Pancreas (tissue), 10 donors: ENCODE results near the gene ZNF593. TPM values are rescaled to one million over a fixed set of nuclear protein-coding genes. Genes with fewer than 3 reads are reported as not detected.

Experiments
- ATAC-seq, 4 donors: fragments of 200-7000 bp; cut with Tn5 transposase; one replicate each; pipeline versions ENCODE4 v1.8.0 to v1.9.1; 2020; ENCODE audit warnings: mild to moderate bottlenecking in 4 of 4, moderate library complexity in 4 of 4
- DNase-seq, 6 donors: peaks; one replicate each; pipeline ENCODE4 v3.0.0-alpha.2; 2020
- FAIRE-seq: peaks from 2 replicates; lab custom pipeline; 2012; peaks lifted over from hg19 to GRCh38; lab: Jason Lieb, UNC
- H3K27ac ChIP-seq, 4 donors: fragments of 200-600 bp; sonication (generic); 1 replicate in 3 of 4; 2 replicates in 1 of 4; pipeline versions ENCODE4 v1.5.0 to v1.8.0; 2020
- H3K27me3 ChIP-seq, 4 donors: fragments of 200-600 bp; one replicate each; pipeline ENCODE4 v1.8.0; 2021
- H3K36me3 ChIP-seq, 3 donors: fragments of 200-600 bp; sonication (generic) in 1 of 3; one replicate each; pipeline versions ENCODE4 v1.5.0 to v1.8.0; 2020 to 2021
- H3K4me1 ChIP-seq, 3 donors: fragments of 200-600 bp; one replicate each; pipeline ENCODE4 v1.8.0; 2021
- H3K4me3 ChIP-seq, 4 donors: fragments of 200-600 bp; sonication (generic) in 2 of 4; one replicate each; pipeline versions ENCODE4 v1.5.0 to v1.8.0; 2020 to 2021
- H3K9me3 ChIP-seq, 4 donors: fragments of 200-600 bp; one replicate each; pipeline ENCODE4 v1.8.0; 2021
- whole genome bisulfite sequencing, 2 donors: extraction: QIAGEN DNeasy Blood & Tissue Kit; methylation state at CpG; one replicate each; pipeline ENCODE4 v1.1.7; 2013; 5-methylcytosine and 5-hydroxymethylcytosine counted together
- intact Hi-C, 3 donors: fragments of 100-400 bp; cut with DNase I; formaldehyde crosslinking; loops; one replicate each; pipeline versions ENCODE4 v1.11.1 to v1.14.2; 2022
- polyA plus RNA-seq, 2 donors: library from polyadenylated mRNA; stranded (reverse); fragments of 200-250 nt; gene quantifications; one replicate each; pipeline ENCODE4 v1.2.3, GENCODE V29; 2013
- total RNA-seq, 6 donors: library from RNA; stranded (reverse); fragmentation: NEBNext Ultra II Directional in 4 of 6; extraction: Animal tissue kit (Norgen Biotek cat#: 25700) in 4 of 6; gene quantifications; one replicate each; pipeline versions ENCODE4 v1.2.1 to v1.2.4, GENCODE V29; 2021 to 2023
- TF ChIP-seq, protein P1 (sequence below), 4 donors: fragments of 200-600 bp; sonication (generic) in 3 of 4; IDR thresholded peaks; one replicate each; pipeline versions ENCODE4 v1.5.0 to v1.8.0; 2021; ENCODE audit warnings: antibody characterized with exemption in 4 of 4
- donor health status: healthy with polysubstance abuse.
- donor health status: DM: no; HTN: no; CAD: no; lungs with moderate emphysema.
- donor health status: DM: no; HTN: no; CAD: no.
- donor health status: control.
- donor health status: control.
- donor health status: Bipolar disorder and iron deficiency.
- donor health status: DM: yes; HTN: yes; CAD: no.
- donor health status: DM: no; HTN: no; CAD: no.
- donor health status: DM: no; HTN: no; CAD: no.
- donor health status: DM: yes; HTN: yes; CAD: no.

Gene ZNF593
- total and polyA plus RNA-seq, 8 donors = 18.4 to 80.7 (median 22.8) TPM

DNA sequence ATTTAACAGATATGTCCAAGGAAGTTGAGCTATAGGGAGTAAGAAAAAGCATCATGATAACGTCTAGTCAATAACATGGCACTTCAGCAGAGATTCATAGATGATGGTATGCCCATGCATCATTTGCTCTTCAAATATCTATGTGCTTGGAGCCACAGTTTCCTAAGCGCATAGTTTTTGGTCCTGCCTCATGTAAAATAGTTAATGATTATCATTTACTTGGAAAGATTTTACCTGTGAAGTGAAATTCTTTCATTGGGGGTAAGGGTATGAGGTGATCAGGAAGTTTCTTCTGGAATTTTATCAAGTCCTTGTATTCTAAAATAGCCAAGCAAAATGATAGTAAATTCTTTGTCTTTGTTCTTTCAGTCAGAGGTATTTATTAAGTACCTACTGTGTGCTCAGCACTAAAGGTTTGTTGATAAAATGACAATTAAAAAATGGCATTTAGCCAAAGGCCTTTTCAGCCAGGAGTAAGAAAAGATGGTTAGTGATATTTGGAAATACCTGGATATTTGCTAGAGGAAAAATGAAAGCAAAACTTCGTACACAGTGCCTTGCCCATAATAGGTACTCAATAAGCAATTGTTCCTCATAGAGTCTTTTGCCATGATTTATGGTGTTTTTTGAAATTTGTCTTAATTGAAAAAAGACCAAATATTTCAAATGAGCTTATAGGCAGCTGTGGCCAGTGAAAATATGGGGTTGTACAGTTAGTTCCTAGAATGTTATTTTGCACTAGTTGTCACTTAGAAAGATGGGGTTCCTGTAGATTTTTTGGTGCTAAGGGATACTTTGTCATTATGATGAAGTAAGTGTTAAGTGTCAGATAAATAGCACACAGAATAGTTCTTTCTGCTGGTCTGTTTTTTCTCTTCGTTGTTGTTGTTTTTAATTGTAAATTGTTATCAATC is 45.0 kb upstream of the ZNF593 start:
- no peak for FAIRE-seq
- peak in 2 of 4 donors; percentile 32 to 41 for ATAC-seq
- Histone ChIP-seq H3K9me3 (no peaks in the 10 kb centered on the region), H3K4me1 (peaks cover 31 to 72% (median 71%) of the 10 kb centered on the region in 3 donors), H3K36me3 (no peaks in the 10 kb centered on the region), H3K4me3 (no peak overlapping the region), H3K27me3 (no peaks in the 10 kb centered on the region), H3K27ac (peak overlapping the region in 2 of 4 donors; percentile 54 to 74)
- TF ChIP-seq, protein P1, sequence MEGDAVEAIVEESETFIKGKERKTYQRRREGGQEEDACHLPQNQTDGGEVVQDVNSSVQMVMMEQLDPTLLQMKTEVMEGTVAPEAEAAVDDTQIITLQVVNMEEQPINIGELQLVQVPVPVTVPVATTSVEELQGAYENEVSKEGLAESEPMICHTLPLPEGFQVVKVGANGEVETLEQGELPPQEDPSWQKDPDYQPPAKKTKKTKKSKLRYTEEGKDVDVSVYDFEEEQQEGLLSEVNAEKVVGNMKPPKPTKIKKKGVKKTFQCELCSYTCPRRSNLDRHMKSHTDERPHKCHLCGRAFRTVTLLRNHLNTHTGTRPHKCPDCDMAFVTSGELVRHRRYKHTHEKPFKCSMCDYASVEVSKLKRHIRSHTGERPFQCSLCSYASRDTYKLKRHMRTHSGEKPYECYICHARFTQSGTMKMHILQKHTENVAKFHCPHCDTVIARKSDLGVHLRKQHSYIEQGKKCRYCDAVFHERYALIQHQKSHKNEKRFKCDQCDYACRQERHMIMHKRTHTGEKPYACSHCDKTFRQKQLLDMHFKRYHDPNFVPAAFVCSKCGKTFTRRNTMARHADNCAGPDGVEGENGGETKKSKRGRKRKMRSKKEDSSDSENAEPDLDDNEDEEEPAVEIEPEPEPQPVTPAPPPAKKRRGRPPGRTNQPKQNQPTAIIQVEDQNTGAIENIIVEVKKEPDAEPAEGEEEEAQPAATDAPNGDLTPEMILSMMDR (IDR thresholded peaks at IDR 0.05) = no peak
- DNase-seq = no peak
- intact Hi-C loops = no loop called here
- WGBS, 2 donors = 46 to 48% methylated on average over 4 of the region's 4 CpGs

DNA sequence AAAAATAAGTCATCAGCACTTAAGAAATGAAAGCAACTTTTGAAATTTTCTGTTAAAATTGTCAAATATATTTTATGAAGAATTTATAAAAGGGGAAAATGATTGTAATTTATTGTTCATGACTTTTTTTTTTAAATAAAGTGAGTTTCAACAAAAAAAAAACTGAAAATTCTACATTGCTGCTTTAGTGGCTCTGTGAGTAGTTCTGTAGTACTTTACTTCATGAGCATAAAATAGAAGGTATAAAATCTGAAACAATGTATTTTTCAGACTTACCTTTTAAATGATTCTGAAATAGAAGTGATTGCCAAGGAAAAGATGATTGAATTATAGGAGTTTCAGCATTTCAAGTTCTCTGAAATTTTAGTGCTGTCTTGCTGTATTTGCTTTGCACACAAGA is 44.3 kb upstream of the ZNF593 start:
- no peak for FAIRE-seq

DNA sequence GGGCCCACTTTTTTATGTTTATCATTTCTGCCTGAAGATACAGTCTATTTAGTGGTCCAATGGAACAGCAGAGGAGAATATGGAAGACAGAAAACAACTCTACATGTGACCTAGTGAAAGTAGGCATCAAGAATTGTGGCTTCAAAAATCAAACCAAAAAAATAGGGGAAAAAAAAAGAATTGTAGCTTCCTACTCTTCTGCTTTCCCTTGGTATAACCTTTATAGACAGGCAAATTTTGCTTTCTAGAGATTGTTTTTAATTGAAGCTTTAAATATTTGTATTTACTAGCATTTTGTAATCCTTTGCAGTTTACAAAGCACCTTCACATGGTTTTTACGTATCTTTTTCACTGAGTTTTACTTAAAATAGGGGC is 43.8 kb upstream of the ZNF593 start:
- no peaks in the 10 kb centered on the region for H3K36me3 ChIP-seq
- no peaks in the 10 kb centered on the region for H3K9me3 ChIP-seq
- H3K4me1 ChIP-seq = peaks cover 31 to 71% (median 71%) of the 10 kb centered on the region in 3 donors
- TF ChIP-seq, protein P1 (IDR thresholded peaks at IDR 0.05) = no peak
- intact Hi-C loops = no loop called here
- H3K27me3 ChIP-seq = no peaks in the 10 kb centered on the region
- no peak overlapping the region for H3K4me3 ChIP-seq
- DNase-seq (no peak), ATAC-seq (no peak), FAIRE-seq (no peak)
- peak overlapping the region in 3 of 4 donors; percentile 12 to 74 (median 67) for H3K27ac ChIP-seq
- 48 to 68% methylated on average over 1 of the region's 1 CpG for WGBS, 2 donors

More for the DNA sequence above, 44.3 kb upstream of the ZNF593 start:
- TF ChIP-seq, protein P1 (IDR thresholded peaks at IDR 0.05) = no peak
- Histone ChIP-seq H3K27me3 (no peaks in the 10 kb centered on the region), H3K4me1 (peaks cover 31 to 72% (median 71%) of the 10 kb centered on the region in 3 donors), H3K27ac (peak overlapping the region in 2 of 4 donors; percentile 54 to 74), H3K36me3 (no peaks in the 10 kb centered on the region), H3K4me3 (no peak overlapping the region), H3K9me3 (no peaks in the 10 kb centered on the region)
- intact Hi-C loops = no loop called here
- DNase-seq = no peak
- ATAC-seq = no peak

DNA sequence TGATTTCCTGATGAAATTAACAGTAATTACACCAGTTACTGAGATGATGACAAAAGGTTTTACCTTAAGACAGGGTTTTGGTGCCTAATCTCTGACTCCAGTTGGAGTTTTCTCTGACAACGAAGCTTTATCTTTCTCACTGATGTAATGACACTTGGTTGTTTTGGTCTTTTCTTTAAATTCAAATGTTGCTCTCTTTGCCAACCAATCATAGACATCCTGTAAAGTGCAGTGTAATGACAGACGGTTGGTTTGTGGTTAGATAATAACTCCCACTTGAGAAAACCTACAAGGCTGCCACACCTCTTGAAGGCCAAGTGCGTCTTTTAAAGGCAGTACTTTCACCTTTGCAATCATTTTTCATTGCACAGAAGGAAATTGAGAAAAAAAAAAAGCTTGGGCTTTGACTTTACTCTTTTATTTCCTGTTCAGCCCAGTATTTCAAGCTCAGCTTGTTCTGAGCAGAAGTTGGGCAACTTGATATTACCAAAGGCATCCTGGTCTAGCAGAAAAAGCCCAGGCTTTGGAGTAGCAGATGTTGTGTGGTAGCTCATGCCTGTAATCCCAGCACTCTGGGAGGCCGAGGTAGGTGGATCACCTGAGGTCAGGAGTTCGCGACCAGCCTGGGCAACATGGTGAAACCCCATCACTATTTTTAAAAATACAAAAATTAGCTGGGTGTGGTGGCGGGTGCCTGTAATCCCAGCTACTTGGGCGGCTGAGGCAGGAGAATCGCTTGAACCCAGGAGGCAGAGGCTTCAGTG is 43.2 kb upstream of the ZNF593 start:
- DNase-seq = no peak
- TF ChIP-seq, protein P1 (IDR thresholded peaks at IDR 0.05) = no peak
- Histone ChIP-seq H3K4me1 (peaks cover 31 to 66% (median 65%) of the 10 kb centered on the region in 3 donors), H3K27me3 (no peaks in the 10 kb centered on the region), H3K4me3 (no peak overlapping the region), H3K27ac (peak overlapping the region; percentile 12 to 74 (median 48)), H3K36me3 (no peaks in the 10 kb centered on the region), H3K9me3 (no peaks in the 10 kb centered on the region)
- 60 to 62% methylated on average over 9 of the region's 9 CpGs for WGBS, 2 donors
- intact Hi-C loops = no loop called here
- peak; percentile 67 for FAIRE-seq
- ATAC-seq = peak; percentile 61 to 85 (median 70)
